Measurements from ENCODE around the gene DCT.

Gene DCT

GRCh38 chr13:94416454-94417080 is 62.9 kb downstream of the DCT start:
- DNase-seq: peak; percentile 34
- Mint-ChIP-seq H3K36me3 (ENCODE audit: low read depth) (peaks cover 6% of the 10 kb centered on the region), H3K9me3 (peaks cover 20% of the 10 kb centered on the region), H3K27ac (no peak overlapping the region), H3K4me3 (no peak overlapping the region), H3K27me3 (ENCODE audit: low read depth, poor library complexity) (peaks cover 3% of the 10 kb centered on the region), H3K4me1 (peaks cover 35% of the 10 kb centered on the region)
- peak; percentile 70 for TF ChIP-seq CTCF (IDR thresholded peaks at IDR 0.05)

GRCh38 chr13:94415500-94416237 is 63.8 kb downstream of the DCT start:
- TF ChIP-seq CTCF (IDR thresholded peaks at IDR 0.05): no peak
- Mint-ChIP-seq H3K4me3 (no peak overlapping the region), H3K4me1 (peaks cover 37% of the 10 kb centered on the region), H3K27me3 (ENCODE audit: low read depth, poor library complexity) (peaks cover 3% of the 10 kb centered on the region), H3K27ac (no peak overlapping the region), H3K9me3 (peaks cover 12% of the 10 kb centered on the region), H3K36me3 (ENCODE audit: low read depth) (peaks cover 6% of the 10 kb centered on the region)
- DNase-seq: no peak

GRCh38 chr13:94414708-94415107 is 64.8 kb downstream of the DCT start:
- Mint-ChIP-seq H3K4me3 (no peak overlapping the region), H3K36me3 (ENCODE audit: low read depth) (peaks cover 4% of the 10 kb centered on the region), H3K9me3 (peaks cover 5% of the 10 kb centered on the region), H3K27ac (no peak overlapping the region), H3K4me1 (peaks cover 37% of the 10 kb centered on the region), H3K27me3 (ENCODE audit: low read depth, poor library complexity) (peaks cover under 1% of the 10 kb centered on the region)
- no peak for TF ChIP-seq CTCF (IDR thresholded peaks at IDR 0.05)
- no peak for DNase-seq

GRCh38 chr13:94414141-94414540 is 65.3 kb downstream of the DCT start:
- Mint-ChIP-seq H3K36me3 (ENCODE audit: low read depth) (peaks cover 5% of the 10 kb centered on the region), H3K4me3 (no peak overlapping the region), H3K27ac (no peak overlapping the region), H3K9me3 (peaks cover 5% of the 10 kb centered on the region), H3K27me3 (ENCODE audit: low read depth, poor library complexity) (no peaks in the 10 kb centered on the region), H3K4me1 (peaks cover 37% of the 10 kb centered on the region)
- TF ChIP-seq CTCF (IDR thresholded peaks at IDR 0.05): no peak
- DNase-seq: no peak

GRCh38 chr13:94413598-94413944 is 65.9 kb downstream of the DCT start:
- no peak for DNase-seq
- no peaks in the 10 kb centered on the region for H3K27me3 Mint-ChIP-seq (ENCODE audit: low read depth, poor library complexity)
- H3K4me3 Mint-ChIP-seq: no peak overlapping the region
- H3K9me3 Mint-ChIP-seq: peaks cover 5% of the 10 kb centered on the region
- peaks cover 11% of the 10 kb centered on the region for H3K36me3 Mint-ChIP-seq (ENCODE audit: low read depth)
- peaks cover 37% of the 10 kb centered on the region for H3K4me1 Mint-ChIP-seq
- no peak for TF ChIP-seq CTCF (IDR thresholded peaks at IDR 0.05)
- H3K27ac Mint-ChIP-seq: no peak overlapping the region
